Activated T-cell treated with anti-CD3 and anti-CD28 coated beads for 1 hour (primary cell): Measurements from ENCODE around the gene NAP1L4.

Experiments
- DNase-seq: peaks from one replicate; pipeline ENCODE4 v3.0.0-alpha.2; 2020; ENCODE audit warnings: low read depth

NAP1L4 gene

DNA sequence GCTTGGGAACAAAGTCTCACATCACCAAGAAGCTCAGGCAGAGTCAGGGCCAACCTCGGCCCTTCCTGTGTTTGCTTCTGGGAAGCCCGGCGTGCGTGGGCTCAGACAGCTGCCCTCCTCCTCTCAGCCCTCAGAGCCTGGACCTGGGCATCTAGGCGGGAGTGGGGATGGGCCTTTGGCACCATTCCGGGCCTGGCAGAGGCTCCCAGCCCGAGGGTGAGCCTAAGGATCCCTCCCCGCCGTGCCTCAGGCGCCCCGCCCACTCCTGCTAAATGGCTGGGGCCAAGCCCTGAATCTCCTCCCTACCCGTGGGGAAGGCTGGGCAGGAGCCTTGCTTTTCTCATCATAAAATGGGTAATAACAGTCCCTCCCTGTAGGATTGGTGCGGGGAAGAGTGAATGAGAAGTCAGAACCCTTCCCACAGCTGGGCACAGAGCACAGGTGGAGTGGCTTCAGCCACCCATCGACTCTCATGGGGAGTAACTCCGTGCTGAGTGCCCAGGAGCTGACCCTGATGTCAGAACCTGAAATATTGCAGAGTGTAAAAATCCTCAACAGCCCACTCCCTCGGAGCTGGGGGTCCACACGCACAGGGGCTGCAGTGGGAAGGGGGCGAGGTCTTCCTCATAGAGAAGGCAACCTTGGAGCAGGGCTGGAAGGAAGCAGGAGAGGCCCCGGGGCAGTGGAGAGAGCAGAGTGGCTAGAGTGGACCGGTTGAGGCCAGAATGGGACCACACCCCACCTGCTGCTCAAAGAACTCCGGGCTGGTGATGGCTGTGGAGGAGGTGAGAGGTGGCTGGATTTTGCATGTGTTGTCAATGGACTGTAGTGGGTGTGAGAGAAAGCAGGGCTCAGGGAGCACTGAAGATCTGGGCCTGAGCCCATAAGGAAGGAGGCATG, 87.7 kb downstream of the NAP1L4 start:
- no peak for DNase-seq

DNA sequence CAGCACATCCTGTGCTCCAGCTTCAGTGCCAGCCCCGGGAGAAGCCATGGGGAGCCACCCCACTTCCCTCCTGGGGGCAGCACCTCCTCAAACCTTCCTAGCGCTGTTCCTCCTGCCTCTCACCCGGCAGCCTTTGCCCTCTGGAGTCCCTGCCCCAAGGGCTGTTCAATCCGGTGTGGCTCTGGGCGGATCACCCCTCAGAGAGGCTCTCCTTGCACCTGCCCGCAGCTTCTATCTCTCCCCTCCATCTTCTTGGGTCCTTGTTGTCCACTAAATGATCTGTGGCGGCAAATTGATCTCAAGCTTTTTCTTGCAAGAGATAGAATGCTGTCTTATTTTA, 88.5 kb downstream of the NAP1L4 start:
- DNase-seq = no peak

- DNase-seq = no peak
These were observed 89.1 kb downstream of the NAP1L4 start for GRCh38 chr11:2902784-2903671.

DNA sequence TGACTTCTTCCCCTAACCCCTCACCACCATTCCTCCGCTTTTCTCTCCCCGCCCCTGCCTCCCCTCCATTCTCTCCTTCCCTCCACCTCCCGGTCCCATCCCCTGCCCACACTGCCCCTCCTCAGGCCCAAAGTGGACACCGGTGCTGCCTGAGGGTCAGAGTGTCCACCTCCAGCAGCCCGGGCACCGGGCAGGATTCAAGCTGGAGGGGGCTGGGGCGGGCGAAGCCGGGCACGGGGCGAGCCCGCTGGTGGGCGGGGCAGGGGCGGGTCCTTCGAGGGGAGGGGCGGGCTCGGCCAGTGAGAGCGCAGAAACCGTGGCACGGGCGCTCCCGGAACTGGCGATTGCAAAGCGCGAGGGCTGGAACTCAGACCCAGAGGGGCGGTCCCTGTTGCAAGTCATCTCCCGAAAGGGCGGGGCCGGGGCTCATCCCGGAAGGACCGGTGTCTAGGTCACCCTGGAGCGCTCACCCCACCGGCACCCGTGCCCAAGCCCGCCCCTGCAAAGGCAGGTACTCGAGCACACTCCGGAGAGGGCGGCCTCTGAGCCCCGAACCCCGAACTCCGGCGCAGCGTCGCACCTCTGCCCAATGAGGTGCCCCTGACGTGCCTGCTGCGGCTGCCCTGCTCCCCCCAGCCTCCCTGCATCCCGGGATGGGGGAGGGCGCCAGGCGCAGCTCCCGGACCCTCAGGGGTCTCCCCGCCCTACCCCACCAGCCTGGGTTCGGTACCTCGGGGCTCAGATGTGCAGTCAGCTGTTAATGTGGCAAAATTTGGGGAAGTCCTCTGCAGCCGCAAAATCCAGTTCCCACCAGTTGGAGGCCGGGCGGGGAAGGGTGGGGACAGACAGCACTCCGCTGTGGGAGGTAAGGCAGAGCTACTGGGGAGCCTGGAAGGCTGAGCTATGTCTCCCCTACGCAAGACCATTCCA, 90.0 kb downstream of the NAP1L4 start:
- DNase-seq = peak; percentile 84

- no peak for DNase-seq
These were observed 90.8 kb downstream of the NAP1L4 start for GRCh38 chr11:2901196-2901796.

- DNase-seq = no peak
These were observed 92.9 kb downstream of the NAP1L4 start for GRCh38 chr11:2899080-2899783.

GRCh38 chr11:2898366-2899079, 93.6 kb downstream of the NAP1L4 start:
- DNase-seq = no peak

- no peak for DNase-seq
These were observed 95.1 kb downstream of the NAP1L4 start for GRCh38 chr11:2897048-2897447.

GRCh38 chr11:2896047-2896446, 96.1 kb downstream of the NAP1L4 start:
- no peak for DNase-seq
